H1 (cell line): Measurements from ENCODE around the gene CIC. TPM values are rescaled to one million over a fixed set of nuclear protein-coding genes. Genes with fewer than 3 reads are reported as not detected.

Experiments used
- CTCF ChIA-PET: fragments of 300-600 bp; sonication (Branson Sonifier 250); formaldehyde crosslinking; loops from one replicate; lab custom pipeline; 2021; ENCODE audit not compliant: partially characterized antibody; lab: Charles Lee
- POLR2A ChIA-PET: fragments of 300-600 bp; sonication (Branson Sonifier 250); formaldehyde crosslinking; loops from one replicate; lab custom pipeline; 2021; ENCODE audit warnings: inconsistent platforms; ENCODE audit not compliant: partially characterized antibody; lab: Charles Lee
- DNase-seq, 2 experiments: peaks; one replicate each; pipeline versions ENCODE4 v3.0.0 to v3.0.0-alpha.2; 2010 to 2022; ENCODE audit warnings: low spot score in 2 of 2, low read depth in 1 of 2, mixed read lengths in 1 of 2
- FAIRE-seq: peaks from 2 replicates; lab custom pipeline; 2011; peaks lifted over from hg19 to GRCh38; lab: Jason Lieb, UNC
- H2AFZ ChIP-seq: 2 replicates; pipeline ENCODE4 v1.8.1; 2012; ENCODE audit warnings: low read length, inconsistent platforms
- H2AK5ac ChIP-seq: 2 replicates; pipeline ENCODE4 v1.6.1; 2013; ENCODE audit warnings: low read depth, low read length
- H2BK120ac ChIP-seq: replicated peaks from 2 replicates; pipeline ENCODE3; 2013; ENCODE audit warnings: low read depth, low read length, inconsistent platforms
- H2BK12ac ChIP-seq: 2 replicates; pipeline ENCODE4 v1.6.1; 2013; ENCODE audit warnings: low read depth, low read length
- H2BK15ac ChIP-seq: 2 replicates; pipeline ENCODE4 v1.6.1; 2013; ENCODE audit warnings: low read length
- H2BK20ac ChIP-seq: 2 replicates; pipeline ENCODE4 v1.6.1; 2013; ENCODE audit warnings: low read length
- H2BK5ac ChIP-seq: 2 replicates; pipeline ENCODE4 v1.6.1; 2013; ENCODE audit warnings: low read depth, low read length
- H3K14ac ChIP-seq: 2 replicates; pipeline ENCODE4 v1.6.1; 2013; ENCODE audit warnings: inconsistent platforms; ENCODE audit not compliant: insufficient read length
- H3K18ac ChIP-seq: 2 replicates; pipeline ENCODE4 v1.6.1; 2013; ENCODE audit warnings: low read length; ENCODE audit errors: extremely low read depth
- H3K23ac ChIP-seq: 2 replicates; pipeline ENCODE4 v1.6.1; 2013; ENCODE audit warnings: inconsistent platforms; ENCODE audit not compliant: insufficient read length
- H3K23me2 ChIP-seq: 2 replicates; pipeline ENCODE4 v1.6.1; 2013; ENCODE audit warnings: low read depth, low read length
- H3K27ac ChIP-seq: 2 replicates; pipeline ENCODE4 v1.6.1; 2011; ENCODE audit warnings: low read depth, low read length, inconsistent platforms
- H3K27me3 ChIP-seq, 4 experiments: replicated peaks in 1 of 4; 1 replicate in 1 of 4; 2 replicates in 3 of 4; pipeline versions ENCODE4 v1.6.1 to v1.8.1; 2011 to 2013; ENCODE audit warnings: low read length in 3 of 4, mild to moderate bottlenecking in 3 of 4, inconsistent platforms in 2 of 4, mixed read lengths in 2 of 4, moderate library complexity in 1 of 4; ENCODE audit not compliant: control insufficient read depth in 3 of 4, insufficient read depth in 3 of 4; ENCODE audit errors: extremely low read depth in 1 of 4
- H3K36me3 ChIP-seq, 4 experiments: 2 replicates each; pipeline versions ENCODE4 v1.6.1 to v1.8.1; 2011 to 2013; ENCODE audit warnings: mild to moderate bottlenecking in 4 of 4, low read length in 3 of 4, moderate library complexity in 2 of 4, control low read depth in 1 of 4, inconsistent platforms in 1 of 4; ENCODE audit not compliant: insufficient read depth in 4 of 4, control insufficient read depth in 2 of 4
- H3K4ac ChIP-seq: replicated peaks from 2 replicates; pipeline ENCODE3; 2013; ENCODE audit warnings: low read length, low read depth, mixed read lengths, inconsistent platforms; ENCODE audit not compliant: insufficient read length
- H3K4me1 ChIP-seq, 4 experiments: replicated peaks in 1 of 4; 1 replicate in 1 of 4; 2 replicates in 3 of 4; pipeline versions ENCODE4 v1.6.1 to v1.8.1; 2011 to 2013; ENCODE audit warnings: low read length in 3 of 4, inconsistent platforms in 2 of 4, mixed read lengths in 1 of 4; ENCODE audit not compliant: insufficient read depth in 4 of 4, control insufficient read depth in 3 of 4
- H3K4me2 ChIP-seq, 2 experiments: 2 replicates each; pipeline versions ENCODE4 v1.6.1 to v1.8.1; 2011 to 2013; ENCODE audit warnings: low read depth in 2 of 2, low read length in 2 of 2, control low read depth in 1 of 2, inconsistent platforms in 1 of 2, mild to moderate bottlenecking in 1 of 2; ENCODE audit not compliant: insufficient read depth in 1 of 2
- H3K4me3 ChIP-seq, 4 experiments: fragments of 200-600, 300-600 bp in 1 of 4; sonication (generic), shearing (Covaris generic), sonication (Bioruptor Twin) in 1 of 4; 2 replicates each; pipeline versions ENCODE4 v1.5.1 to v1.8.1; 2011 to 2016; ENCODE audit warnings: low read length in 4 of 4, low read depth in 3 of 4, control low read depth in 2 of 4, inconsistent platforms in 2 of 4, mild to moderate bottlenecking in 2 of 4, mixed read lengths in 1 of 4, moderate library complexity in 1 of 4; ENCODE audit not compliant: insufficient read depth in 2 of 4; ENCODE audit errors: extremely low read depth in 1 of 4
- H3K56ac ChIP-seq: replicated peaks from 2 replicates; pipeline ENCODE3; 2013; ENCODE audit warnings: low read depth, mild to moderate bottlenecking, mixed read lengths, low read length, inconsistent platforms; ENCODE audit not compliant: insufficient read length
- H3K79me1 ChIP-seq: 2 replicates; pipeline ENCODE4 v1.6.1; 2013; ENCODE audit warnings: low read depth, low read length, control low read depth
- H3K79me2 ChIP-seq, 2 experiments: 2 replicates each; pipeline versions ENCODE4 v1.6.1 to v1.8.1; 2012 to 2013; ENCODE audit warnings: low read length in 2 of 2, mild to moderate bottlenecking in 2 of 2, inconsistent platforms in 1 of 2; ENCODE audit not compliant: insufficient read depth in 2 of 2, control insufficient read depth in 1 of 2
- H3K9ac ChIP-seq, 4 experiments: replicated peaks in 1 of 4; 1 replicate in 1 of 4; 2 replicates in 3 of 4; pipeline versions ENCODE4 v1.6.1 to v1.8.1; 2011 to 2013; ENCODE audit warnings: low read depth in 3 of 4, low read length in 3 of 4, control low read depth in 2 of 4, mild to moderate bottlenecking in 2 of 4, moderate library complexity in 2 of 4, inconsistent platforms in 1 of 4; ENCODE audit errors: extremely low read depth in 1 of 4
- H3K9me3 ChIP-seq, 2 experiments: 2 replicates each; pipeline versions ENCODE4 v1.6.1 to v1.8.1; 2012 to 2013; ENCODE audit warnings: mild to moderate bottlenecking in 2 of 2, moderate library complexity in 2 of 2, control low read depth in 1 of 2, inconsistent platforms in 1 of 2, low read depth in 1 of 2, low read length in 1 of 2, mixed read lengths in 1 of 2; ENCODE audit not compliant: insufficient read depth in 2 of 2
- H4K20me1 ChIP-seq, 2 experiments: replicated peaks in 1 of 2; 2 replicates each; pipeline versions ENCODE3 to v1.8.1; 2011 to 2013; ENCODE audit warnings: inconsistent platforms in 2 of 2, low read length in 2 of 2, mild to moderate bottlenecking in 1 of 2; ENCODE audit not compliant: insufficient read depth in 2 of 2, control insufficient read depth in 1 of 2
- H4K5ac ChIP-seq: 2 replicates; pipeline ENCODE4 v1.6.1; 2013; ENCODE audit warnings: low read length, low read depth, mixed read lengths, inconsistent platforms; ENCODE audit not compliant: insufficient read length
- H4K8ac ChIP-seq: 2 replicates; pipeline ENCODE4 v1.8.0; 2013; ENCODE audit warnings: mild to moderate bottlenecking, moderate library complexity, low read length, inconsistent platforms; ENCODE audit not compliant: insufficient read depth; ENCODE audit errors: extremely low read depth
- H4K91ac ChIP-seq: replicated peaks from 2 replicates; pipeline ENCODE3; 2013; ENCODE audit warnings: low read length, mixed read lengths, inconsistent platforms; ENCODE audit not compliant: insufficient read length
- CHD2 ChIP-seq: IDR thresholded peaks from 2 replicates; pipeline ENCODE4 v1.6.1; 2012; ENCODE audit warnings: low read length, improper control_type of control experiment
- WGBS, 2 experiments: shearing (Covaris generic) in 1 of 2; methylation state at CpG; one replicate each; pipeline versions ENCODE4 v1.1.6 to v1.1.7; 2013 to 2015; ENCODE audit warnings: low lambda C conversion rate in 2 of 2, mixed read lengths in 2 of 2, inconsistent platforms in 1 of 2, low coverage in 1 of 2, missing lambda C conversion rate in 1 of 2; ENCODE audit not compliant: insufficient replicate concordance in 2 of 2, insufficient coverage in 1 of 2, insufficient read length in 1 of 2; ENCODE audit errors: extremely low coverage in 1 of 2, missing lambda C conversion rate in 1 of 2; 5-methylcytosine and 5-hydroxymethylcytosine counted together
- polyA plus RNA-seq, 7 experiments: library from polyadenylated mRNA; depleted of rRNA in 3 of 7; stranded (reverse) in 5 of 7; unstranded in 2 of 7; fragments of >200 nt in 5 of 7; fragments of 200-250 nt in 2 of 7; gene quantifications; 1 replicate in 5 of 7; 2 replicates in 1 of 7; 4 replicates in 1 of 7; pipeline versions ENCODE4 v1.2.1 to v1.2.3, GENCODE V29; 2011 to 2013; ENCODE audit warnings: missing spikeins in 2 of 7, mixed read lengths in 2 of 7
- total RNA-seq: library from RNA; stranded (reverse); fragmentation: NEBNext Ultra II Directional; extraction: Animal tissue kit (Norgen Biotek cat#: 25700); gene quantifications from 2 replicates; pipeline ENCODE4 v1.2.1, GENCODE V29; 2021

Gene CIC
- total and polyA plus RNA-seq, 2 of the 8 experiments (the other 6 are each of a cell fraction or from before 2014, with no cell fraction given), result 13.2 to 43.6 TPM

DNA sequence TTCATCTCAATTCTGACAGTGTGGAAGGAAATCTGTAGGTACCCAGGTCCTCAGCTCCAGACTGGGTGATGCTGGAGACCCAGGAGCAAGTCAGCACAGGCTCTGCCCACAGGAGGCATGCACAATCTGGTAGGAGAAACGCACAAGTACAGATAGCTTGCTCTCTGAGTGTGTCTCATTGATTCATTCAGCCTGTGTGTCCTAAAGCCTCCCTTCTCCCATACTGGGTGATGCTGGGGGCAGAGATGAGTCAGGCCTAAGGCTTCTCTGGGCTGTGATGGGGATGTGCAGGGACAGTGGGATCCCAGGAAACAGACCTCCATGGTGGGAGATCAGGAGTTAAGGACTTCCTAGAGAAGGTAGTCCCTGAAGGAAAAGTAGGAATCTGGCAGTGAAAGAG, 42.2 kb upstream of the CIC start:
- Histone ChIP-seq H2BK12ac (no peak overlapping the region), H4K5ac (no peak overlapping the region), H3K23me2 (no peaks in the 10 kb centered on the region)
- CTCF ChIA-PET, result interaction anchor here (1.5 kb wide), 1 partner anchor 113 kb away, joined by 4 read pairs; no protein-coding TSS in a partner anchor
- TF ChIP-seq CHD2, result no peak
- TF ChIP-seq, all 59 proteins: peak for 0
- 95% methylated on average over 1 of the region's 1 CpG; no CpG with 5 or more reads in 1 of the 2 experiments for WGBS, 2 experiments
- Histone ChIP-seq H2BK5ac (no peak overlapping the region), H2BK20ac (no peak overlapping the region), H2AFZ (no peak overlapping the region), H3K79me2 (peaks cover 0 to 3% of the 10 kb centered on the region in 2 experiments; a peak in 1 of 4 replicates), H3K79me1 (peaks cover 7% of the 10 kb centered on the region), H3K36me3 (peaks cover 19 to 52% (median 40%) of the 10 kb centered on the region in 4 experiments), H3K18ac (no peak overlapping the region), H4K8ac (no peak overlapping the region), H2AK5ac (no peak overlapping the region), H3K4me3 (no peak overlapping the region), H3K9me3 (no peaks in the 10 kb centered on the region), H3K4me2 (no peak overlapping the region), H3K4me1 (no peaks in the 10 kb centered on the region), H3K27me3 (no peaks in the 10 kb centered on the region), H2BK120ac (no peak overlapping the region), H2BK15ac (no peak overlapping the region), H3K4ac (no peak overlapping the region), H3K14ac (no peak overlapping the region), H3K9ac (no peak overlapping the region), H3K23ac (no peak overlapping the region), H4K91ac (no peak overlapping the region), H3K56ac (no peak overlapping the region), H4K20me1 (peaks cover 13 to 30% of the 10 kb centered on the region in 2 experiments), H3K27ac (no peak overlapping the region)
- DNase-seq (no peak), FAIRE-seq (no peak)
- POLR2A ChIA-PET, result interaction anchor here (1.2 to 4.5 kb wide), 5 partner anchors 9 to 94 kb away, joined by 3 to 23 read pairs (median 5); partner anchors contain the start of gene POU2F2
